ENCODE results near the gene KRT85.

The KRT85 gene

DNA sequence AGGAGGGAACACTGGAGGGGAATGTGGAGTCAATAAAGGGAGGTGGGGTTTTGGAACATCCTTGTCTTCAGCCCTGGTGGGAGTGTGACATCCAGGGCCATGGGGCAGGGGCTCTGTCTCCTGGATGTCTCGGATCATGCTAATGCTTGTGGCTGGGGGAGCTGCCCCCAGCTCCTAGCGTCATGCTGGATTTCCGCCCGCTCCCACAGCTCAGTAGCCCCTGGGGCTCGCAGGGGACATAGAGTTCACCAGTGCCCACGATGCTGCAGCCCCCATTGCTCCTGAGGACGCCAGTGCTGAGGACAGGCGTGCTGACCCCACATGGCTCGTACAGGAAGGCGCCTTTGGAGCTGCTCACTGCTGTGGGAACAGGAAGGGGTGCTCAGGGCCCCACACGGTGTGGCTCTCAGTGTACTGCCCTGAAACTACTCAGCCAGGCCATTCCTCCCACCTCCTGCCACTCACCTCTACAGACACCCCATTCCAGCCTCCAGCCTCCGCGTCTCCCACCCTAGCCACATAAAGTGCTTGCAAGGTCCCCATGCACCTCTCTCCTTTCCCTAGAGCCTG lies 27.6 kb upstream of the KRT85 start:
- no peak for DNase-seq (ENCODE audit: low read depth, low spot score)

DNA sequence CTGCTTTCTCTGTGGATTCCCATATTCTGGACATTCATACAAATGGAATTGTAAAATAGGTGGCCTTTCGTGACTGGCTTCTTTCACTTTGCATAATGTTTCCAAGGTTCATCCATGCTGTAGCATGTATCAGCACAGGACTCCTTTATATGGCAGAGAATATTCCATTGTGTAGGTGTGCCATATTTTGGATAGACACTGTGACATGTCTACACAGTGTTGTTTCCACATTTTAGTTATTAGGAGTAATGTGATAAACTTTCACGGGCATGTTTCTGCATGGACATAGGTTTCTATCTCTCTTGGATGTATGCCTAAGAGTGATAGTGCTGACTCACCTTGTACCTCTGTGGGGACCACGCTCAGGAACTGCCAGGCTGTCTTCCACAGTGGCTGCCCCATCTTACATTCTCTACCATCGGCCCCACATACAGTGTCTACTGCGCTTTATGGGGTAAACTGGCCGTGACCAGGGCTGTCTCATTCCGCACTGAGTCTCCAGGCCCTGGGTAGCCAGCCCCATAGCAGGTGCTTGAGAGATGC lies 25.3 kb upstream of the KRT85 start:
- DNase-seq (ENCODE audit: low read depth, low spot score) = no peak

DNA sequence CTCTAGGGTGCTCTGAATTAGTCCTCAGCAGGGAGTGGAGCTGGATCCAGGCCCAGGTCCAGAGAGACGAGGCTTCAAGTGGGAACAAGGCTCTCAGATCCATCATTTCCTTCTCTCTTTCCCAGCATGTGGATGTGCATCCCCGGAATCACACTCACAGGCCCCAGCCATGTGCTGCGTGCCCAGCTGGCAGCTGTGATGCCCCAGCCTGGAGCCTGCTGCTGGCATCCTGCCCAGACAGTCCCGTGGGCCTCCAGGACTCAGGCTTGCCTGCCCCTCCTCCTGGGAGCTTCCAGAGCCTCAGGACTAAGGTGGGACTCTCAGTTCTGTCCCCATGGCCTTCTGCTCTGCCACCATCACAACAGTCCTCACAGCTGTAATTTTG lies 24.3 kb upstream of the KRT85 start:
- no peak for DNase-seq (ENCODE audit: low read depth, low spot score)

DNA sequence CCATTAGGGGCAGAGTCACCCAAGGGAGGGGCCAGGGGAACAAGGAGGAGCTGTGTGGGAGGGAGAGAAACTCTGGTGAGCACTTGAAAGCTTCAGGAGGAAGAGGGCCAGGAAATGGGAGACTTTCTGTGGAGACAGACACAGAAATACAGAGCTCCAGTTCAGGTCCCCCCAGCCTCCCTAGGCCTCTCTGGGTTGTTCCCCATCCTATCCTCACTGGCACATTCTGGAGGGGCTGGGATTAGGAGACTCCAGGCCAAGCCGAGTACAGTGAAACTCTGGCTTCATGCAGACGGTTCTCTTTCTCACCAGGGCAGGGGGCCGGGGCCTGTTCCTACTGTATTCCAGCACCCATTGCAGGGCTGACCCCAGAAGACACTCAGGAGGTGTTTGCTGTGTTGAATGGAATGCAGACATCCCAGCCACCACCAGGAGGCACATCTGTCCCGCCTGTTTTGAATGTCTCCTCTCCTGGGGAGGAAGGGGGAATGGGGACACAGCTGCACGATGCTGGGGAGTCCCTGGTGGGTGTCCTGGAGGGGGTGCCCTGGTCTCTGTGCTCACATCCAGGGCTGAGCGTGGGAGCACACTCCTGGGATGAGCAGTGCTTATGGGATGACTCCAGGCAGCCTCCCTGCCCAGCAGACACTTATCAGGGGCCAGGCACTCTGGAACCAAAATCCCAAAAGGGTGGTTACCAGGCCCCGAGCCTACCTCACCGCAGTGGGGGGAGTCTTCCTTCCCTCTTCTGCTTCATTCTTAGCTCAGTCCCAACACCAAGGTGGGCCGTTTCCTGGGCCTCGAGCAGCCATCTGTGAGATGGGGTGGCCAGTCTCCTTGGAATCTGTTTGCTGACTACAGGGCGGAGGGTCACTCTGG lies 23.7 kb upstream of the KRT85 start:
- DNase-seq (ENCODE audit: low read depth, low spot score) = peak; percentile 60

DNA sequence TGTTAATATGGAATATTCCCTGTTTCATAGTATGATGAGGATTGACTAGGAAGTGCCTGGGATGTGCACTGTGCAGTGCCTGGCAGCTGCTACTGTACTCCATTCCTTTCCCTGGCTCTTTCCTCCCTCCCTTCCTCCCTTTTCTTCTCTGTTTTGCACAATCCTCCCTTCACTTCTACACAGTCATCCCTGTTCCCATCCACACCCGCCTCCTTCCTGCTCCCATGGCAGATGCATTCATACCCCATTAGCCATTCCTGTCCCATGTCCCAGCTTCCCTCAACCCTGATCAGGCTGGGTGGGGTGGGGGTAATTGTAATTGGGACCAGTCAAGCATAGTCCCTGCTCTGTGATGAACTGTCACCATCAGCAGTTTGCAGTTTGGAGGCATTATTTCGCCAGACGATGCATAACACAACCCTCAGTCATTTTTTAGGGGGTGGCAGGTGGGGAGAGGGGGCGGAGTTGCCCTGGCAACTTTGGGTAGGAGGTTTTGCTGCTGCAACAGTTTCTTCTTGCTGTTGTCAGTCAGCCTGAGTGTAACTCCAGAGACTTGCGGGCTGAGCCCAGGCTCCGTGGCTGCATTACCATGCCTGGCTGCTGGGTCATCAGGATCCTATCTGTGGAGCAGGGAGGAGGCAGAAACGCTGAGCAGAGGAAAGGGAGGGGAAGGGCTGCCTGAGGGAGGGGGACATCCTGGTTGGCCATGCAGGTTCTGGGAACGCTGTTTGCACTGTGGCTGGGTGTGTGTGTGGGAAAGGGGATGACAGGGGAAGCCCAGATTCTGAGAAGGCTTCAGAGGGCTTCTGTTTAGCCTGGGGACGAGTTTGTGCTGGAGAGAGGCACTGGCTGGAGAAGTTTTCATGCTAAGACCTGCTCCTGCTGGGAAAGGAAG lies 22.3 kb upstream of the KRT85 start:
- peak; percentile 85 for DNase-seq (ENCODE audit: low read depth, low spot score)

DNA sequence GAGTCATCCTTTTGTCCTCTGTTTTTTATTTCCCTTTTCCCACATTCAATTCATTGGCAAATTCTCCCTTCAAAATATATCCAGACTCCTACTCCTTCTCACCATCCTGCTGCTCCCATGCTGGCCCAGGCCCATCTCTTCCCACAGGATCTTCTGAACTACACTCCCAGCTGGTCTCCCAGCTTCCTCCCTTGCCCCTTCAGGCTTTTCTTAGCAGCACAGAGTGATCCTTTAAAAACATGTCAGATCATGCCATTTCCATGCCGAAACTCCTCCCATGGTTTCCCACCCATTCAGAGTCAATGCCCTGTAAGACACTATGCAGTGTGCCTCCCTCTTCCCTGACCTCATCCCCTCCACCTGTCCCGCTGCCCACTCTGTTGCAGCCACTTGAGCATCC lies 20.6 kb upstream of the KRT85 start:
- no peak for DNase-seq (ENCODE audit: low read depth, low spot score)

DNA sequence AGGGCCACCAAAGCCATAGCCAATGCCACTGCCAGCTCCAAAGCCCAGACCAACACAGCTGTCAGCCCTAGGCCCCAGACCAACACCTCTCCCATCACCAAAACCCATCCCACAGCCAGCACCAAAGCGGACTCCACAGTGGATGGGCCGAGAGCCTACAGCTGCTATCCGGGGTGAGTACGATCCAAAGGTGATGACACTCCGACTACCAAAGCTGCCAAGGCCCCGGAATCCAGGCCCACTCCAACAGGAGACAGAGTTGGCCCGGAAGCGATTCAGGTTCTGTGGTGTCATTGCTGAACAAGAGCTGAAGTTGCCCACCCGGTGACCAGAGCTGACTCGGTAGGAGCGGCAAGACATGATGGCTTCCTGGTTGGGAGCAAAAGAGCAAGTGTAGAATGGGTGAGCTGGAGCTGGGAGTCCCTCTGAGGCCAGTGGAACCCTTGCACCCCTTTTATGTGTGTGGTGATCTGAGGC lies 18.0 kb upstream of the KRT85 start, which contains the start of gene KRT84:
KRT84 (minus strand) TSS at position 427 of the 477 bp plus-strand sequence; CDS start at position 360, 67 bp downstream.
- no peak for DNase-seq (ENCODE audit: low read depth, low spot score)

DNA sequence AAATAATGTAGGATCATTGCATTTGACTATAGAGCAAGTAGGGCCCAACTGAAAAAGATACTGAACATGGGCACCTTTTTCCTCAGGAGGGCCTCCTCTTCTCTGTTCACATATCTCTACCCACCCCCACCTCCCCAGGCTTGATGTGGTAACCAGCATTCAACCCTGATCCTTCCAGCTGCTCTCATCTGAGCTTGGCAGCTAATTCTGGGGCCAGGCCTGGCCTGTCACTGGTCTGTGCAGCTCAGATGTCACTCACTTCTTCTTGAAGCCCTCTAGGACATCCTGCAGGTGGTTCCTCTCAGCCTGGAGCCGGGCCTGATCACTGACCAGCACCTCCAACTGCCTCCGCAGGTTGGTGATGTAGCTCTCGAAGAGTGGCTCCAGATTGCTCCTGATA lies 16.1 kb upstream of the KRT85 start:
- DNase-seq (ENCODE audit: low read depth, low spot score) = no peak

DNA sequence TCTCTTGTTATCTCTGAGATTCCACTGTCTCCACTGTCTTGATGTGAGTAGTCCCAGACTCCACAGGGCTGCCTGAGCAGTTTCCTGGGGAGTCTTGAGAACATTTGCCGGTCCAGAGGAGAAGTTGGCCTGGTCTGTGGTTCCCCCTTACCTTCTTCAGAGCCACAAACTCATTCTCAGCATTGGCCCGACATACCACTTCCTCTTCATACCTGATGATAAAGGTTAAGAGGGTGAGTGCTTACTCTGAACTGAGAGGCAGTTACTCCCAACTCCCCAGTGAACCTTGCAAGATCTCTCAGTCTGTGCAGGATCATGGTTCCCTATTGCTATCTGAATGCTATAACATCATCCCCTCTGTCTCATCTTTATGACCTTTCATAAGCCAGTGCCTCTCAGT lies 15.6 kb upstream of the KRT85 start:
- DNase-seq (ENCODE audit: low read depth, low spot score) = no peak

DNA sequence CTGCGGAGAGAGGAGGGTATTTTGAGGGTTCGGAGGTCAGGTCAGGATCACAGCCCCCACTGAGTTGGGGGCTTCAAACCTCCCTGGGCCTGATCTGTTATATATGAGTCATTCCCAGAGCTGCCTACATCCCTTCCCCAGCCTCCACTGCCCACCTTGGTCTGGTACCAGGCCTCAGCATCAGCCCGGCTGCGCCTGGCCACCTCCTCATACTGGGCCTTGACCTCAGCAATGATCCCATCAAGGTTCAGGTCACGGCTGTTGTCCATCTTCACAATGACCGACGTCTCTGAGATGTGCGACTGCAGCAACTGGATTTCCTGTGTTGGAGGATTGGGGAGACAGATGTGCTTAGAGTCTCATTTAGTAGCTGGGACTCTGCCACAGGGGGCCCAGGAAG lies 13.9 kb upstream of the KRT85 start:
- no peak for DNase-seq (ENCODE audit: low read depth, low spot score)

DNA sequence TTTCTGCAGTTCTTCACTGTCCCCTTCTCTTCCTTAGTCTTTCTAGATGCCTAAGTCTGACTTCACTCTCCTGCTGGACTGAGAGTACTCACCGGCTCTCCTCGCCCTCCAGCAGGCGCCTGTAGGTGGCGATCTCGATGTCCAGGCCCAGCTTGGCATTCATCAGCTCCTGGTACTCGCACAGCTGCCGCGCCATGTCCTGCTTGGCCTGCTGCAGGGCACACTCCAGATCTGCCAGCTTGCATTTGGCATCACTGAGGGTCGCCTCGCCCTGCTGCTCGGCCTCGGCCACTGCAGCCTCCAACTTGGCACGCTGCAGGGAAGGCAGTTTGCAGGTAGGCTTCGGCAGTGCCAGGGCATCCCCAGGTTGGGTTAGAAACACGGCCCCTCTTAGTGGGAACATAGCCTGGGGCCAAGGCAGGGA lies 13.0 kb upstream of the KRT85 start:
- peak; percentile 61 for DNase-seq (ENCODE audit: low read depth, low spot score)

DNA sequence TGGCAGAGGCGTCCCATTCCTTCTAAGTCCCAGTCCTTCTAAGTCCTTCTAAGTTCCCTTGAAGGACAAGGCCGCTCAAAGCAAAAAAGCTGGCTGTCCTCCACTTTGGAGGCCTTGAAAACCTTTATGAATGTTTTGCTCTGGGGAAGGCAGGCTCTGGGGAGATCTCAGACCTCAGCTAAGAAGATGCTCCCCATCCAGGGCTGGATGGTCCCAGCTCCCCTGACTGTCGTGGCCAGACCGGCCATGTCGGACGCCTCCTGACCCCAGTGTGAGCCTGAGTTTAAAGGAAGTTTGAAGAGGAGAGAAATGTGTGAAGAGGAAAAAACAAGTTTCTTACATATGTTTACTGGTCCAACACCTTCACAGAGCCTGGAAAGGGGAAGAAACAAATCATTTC lies 12.3 kb upstream of the KRT85 start:
- no peak for DNase-seq (ENCODE audit: low read depth, low spot score)

DNA sequence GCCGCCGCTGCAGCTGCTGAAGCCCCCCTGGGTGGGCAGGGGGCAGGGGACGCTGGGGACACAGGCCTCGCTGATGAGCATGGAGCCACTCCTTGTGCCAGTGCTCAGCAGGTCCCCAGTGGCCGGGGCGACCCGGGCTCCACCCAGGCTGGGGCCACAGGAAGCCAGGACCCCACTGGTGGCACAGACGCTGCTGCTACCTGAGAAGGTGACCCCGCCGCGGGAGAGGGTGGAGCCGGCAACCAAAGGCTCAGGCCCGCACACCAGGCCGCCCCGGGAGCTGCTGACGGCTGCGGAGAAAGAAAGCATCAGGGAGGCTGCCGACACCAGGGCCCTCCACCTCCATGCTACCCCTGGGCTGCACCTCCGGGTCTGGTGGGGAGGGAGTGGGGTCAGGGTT lies 10.8 kb upstream of the KRT85 start:
- DNase-seq (ENCODE audit: low read depth, low spot score) = no peak

DNA sequence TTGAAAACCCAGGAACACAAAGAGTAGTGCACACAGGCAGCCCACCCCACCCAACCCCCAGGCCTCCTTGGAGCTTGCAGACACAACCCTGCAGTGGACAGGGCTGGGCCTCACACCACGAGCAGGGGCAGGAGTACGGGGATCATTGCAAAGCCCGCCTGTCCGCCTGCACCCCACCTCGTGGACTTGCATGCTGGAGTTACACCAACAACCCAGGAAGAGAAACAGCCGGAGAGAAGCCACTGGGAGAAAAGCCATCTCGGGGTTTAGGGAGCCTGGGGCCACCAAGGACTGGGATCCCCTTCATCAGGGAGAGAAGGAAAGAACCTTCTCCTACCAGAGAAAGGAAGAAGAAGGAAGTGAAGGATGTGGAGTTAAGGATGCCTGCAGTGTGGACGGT lies 10.0 kb upstream of the KRT85 start:
- DNase-seq (ENCODE audit: low read depth, low spot score) = no peak

DNA sequence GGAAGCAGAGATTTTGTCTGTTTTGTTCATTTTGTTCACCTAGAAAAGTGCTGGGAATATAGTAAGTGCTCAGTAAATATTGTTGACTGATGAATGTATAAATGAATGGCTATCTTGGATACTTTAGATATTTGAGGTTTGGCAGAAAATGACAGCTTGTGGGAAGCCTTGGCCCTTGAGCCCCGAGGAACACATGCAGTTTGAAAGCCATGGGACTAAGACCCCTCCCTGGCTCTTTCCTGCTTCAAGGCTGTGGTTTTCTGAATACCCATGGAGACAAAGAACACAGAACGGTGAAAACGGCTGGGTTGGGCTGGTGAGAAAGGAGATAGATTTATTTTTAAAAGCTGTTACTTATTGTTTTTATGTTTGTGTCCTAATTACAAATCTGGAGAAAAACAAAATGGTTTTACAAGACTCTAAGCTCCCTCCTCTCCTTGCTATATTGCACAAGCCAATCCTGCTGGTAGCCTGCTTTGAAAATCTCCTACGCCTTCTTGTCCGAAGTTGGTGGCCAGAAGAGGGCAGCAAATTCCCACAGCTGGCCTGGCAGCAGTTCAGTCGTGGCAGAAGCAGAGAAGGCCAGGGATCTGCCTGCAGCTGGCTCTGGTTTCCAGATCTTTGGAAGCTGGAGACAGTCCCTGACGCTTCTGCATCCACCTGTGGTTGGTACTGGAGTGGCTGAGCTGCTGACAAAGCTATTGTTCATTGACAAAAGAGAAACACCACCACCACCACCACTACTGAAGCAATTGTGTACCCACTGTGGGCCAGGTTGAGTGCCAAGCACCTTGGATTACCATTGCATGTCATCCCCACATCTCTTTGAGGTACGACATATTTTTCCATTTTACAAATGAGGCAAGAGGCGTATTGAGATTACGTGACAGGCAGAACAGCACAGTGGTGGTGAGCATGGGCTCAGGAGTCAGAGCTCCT lies 5.2 kb upstream of the KRT85 start:
- DNase-seq (ENCODE audit: low read depth, low spot score) = peak; percentile 85

DNA sequence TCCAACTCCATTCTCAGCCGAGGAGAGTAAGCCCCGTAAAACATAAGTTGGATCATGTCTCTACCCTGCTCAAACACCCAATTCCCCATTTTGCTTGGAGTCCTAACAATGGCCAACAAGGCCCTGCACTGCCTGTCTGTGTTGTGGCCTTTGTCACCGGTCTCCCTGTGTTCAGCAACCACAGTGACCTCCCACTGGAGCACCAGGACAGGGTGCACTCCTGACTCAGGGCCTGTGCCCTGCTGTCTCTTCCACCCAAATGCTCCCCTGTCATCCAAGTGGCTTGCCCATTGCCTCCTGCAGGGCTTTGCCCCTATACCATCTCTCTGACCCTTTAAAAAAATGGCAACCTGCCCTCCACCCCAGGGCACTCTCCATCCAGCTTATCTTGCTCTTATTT lies 4.4 kb upstream of the KRT85 start:
- no peak for DNase-seq (ENCODE audit: low read depth, low spot score)

DNA sequence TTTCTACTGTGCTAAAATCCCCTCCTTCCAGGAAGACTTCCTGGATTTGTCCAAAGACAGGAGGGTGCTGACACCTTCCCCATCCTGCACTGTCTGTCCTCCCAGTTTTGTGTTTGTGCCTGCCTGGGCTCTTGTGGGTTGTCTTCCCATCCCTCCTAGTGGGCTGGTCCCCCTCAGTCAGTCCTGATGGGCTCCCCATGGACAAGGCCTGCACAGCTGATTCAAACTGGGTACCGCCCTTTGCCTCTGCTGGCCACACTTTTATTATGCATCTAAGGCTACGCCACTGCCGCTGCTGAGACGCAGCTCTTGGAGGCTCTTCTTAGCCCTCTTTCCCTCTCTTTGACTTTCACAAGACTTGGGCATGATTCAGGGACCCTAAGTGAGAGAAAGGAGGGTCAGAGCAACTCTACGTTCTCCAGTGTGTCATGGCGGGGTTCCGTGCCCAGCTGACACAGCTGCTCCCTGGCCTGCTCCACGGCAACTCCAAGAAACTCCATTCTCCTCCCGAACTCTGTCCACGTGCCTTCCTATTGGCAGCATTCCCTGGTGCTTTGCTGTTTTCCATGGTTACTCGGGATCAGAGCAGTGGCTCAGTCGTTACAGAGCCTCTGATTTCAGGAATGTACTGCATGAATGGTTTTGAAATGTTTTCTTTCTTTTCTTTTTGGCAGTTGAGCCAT lies 3.8 kb upstream of the KRT85 start:
- DNase-seq (ENCODE audit: low read depth, low spot score) = no peak

DNA sequence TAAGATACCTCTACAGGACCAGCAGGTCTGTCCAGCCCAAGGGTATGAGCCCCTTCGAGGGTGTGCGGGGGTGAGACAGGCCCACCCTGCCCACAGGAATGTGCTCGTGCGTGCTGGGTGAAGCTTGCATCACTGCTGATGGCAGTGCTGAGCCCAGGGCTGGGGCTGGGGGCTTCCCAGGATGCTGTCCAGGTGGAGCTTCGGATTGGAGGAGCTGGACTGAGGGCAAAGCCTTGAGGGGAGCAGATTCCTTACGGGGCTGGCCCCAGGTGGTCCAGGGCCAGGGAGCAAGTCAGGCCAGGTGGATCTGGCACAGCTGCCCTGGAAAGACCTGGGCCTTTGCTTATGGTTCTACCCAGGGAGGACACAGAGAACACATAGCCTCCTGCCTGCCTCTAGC lies 2.5 kb upstream of the KRT85 start:
- no peak for DNase-seq (ENCODE audit: low read depth, low spot score)

DNA sequence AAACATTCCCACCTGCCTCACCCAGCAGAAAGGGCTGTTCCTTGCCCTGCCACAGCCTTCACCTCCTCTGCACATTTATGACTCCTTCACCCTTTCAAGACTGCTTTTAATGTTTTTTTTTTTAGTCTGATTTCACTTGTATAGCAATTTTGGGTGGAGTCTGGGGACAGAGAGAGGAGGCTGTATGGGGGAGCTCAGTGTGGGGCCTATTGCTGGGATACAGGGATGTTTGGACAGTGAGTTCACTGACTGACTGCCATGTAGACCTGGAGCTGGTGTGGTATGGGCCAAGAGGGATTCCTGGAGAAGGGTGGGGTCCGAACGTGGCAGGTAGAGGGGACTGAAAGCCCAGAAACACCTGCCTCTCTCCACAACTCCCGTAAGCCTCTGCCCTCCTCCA lies 1.9 kb upstream of the KRT85 start:
- no peak for DNase-seq (ENCODE audit: low read depth, low spot score)

DNA sequence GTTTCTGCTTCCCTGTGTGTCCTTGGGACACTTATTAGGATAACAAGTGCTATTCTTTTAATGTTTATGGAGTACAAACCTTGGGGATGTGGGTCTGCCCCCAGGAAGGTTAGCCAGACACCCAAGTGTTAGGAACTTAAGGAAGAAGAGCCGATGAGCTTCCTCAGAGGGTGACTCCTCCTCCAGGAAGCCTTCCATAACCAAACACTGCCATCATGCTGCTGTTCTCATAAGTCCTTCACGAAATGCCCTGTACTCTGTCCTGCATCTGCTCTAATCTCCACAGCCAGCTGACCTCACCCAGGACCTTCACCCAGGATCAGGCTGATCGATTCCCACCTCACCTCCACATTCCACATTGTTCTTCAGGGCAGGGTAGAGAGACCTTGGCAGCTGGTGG lies 1.2 kb upstream of the KRT85 start:
- DNase-seq (ENCODE audit: low read depth, low spot score) = no peak
